ENCODE measurements around the gene RABAC1.

DNA sequence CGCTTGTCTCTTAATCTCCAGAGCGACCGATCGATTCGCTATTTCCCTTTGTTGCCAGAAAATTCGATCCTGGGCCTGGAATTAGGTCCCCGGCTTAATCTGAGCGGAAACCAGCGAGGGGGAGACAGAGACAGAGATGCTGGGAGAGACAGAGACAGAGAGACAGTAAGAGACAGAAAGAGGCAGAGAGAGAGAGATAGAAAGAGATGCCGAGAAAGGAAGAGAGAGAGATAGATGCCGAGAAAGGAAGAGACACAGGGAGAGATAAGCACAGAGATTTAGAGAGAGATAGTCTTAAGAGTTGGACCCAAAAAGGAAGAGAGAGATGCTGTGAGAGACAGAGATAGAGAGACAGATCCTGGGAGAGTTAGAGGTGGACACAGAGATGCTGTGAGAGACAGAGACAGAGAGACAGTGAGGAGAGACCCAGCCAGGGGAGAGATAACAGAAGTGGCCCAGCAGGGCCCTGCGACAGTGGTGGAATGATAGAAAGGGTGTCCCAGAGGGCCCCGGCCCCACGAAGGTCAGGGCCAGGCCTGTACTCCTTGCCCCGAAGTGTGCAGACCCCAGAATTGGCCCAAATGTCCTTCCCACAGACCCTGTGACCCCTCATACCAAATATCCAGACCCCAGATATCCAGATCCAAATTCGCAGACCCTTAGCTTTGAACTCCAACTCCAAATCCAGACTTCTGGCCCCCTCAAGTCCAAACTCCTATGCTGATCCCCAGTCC, 32.2 kb downstream of the RABAC1 start:
- no peak for TF ChIP-seq CTCF (IDR thresholded peaks at IDR 0.05)
- TF ChIP-seq POLR2A (IDR thresholded peaks at IDR 0.05) = no peak

All from heart left ventricle (tissue), 13 donors.